ENCODE results near the gene TRABD2B.

Gene TRABD2B

DNA sequence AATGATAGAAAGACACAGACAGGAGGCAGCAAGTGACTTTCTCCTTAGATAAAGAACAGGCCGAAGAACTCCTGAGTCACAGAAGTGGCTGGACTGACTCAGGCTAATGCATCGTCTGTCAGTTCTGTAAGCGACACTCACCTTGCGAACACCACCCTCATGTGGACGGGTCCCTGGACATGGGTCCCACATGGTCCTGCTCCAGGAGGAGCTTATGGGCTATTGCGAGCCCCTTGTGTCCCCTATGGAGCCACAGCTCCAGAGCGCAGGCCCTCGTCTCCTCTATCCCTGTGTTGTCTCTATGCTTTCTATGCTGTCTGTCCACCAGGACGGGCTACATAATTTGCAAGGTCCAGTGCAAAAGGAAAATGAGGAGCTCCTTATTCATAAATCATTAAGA lies 85.8 kb downstream of the TRABD2B start:
- no peak for DNase-seq (ENCODE audit: low read depth in 3 of 3)

DNA sequence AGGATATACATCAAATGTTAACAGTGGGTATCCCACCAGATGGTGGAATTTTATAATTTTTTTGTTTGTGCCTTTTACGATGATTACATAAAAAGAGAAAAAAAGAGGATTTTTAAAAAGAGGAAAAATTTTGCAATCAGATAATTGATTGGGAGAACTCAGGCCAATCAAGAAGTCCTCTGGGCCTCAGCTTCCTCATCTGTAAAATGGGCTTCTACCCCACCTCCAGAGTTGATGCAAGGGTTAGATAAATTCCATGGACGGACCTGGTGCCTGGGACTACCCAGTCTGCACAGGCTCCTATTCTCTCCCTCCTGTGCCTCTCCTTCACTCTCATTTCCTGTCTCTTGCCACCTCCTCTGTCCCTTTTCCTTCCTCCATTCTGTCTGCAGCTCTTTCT lies 88.9 kb downstream of the TRABD2B start:
- no peak for DNase-seq (ENCODE audit: low read depth in 3 of 3)

DNA sequence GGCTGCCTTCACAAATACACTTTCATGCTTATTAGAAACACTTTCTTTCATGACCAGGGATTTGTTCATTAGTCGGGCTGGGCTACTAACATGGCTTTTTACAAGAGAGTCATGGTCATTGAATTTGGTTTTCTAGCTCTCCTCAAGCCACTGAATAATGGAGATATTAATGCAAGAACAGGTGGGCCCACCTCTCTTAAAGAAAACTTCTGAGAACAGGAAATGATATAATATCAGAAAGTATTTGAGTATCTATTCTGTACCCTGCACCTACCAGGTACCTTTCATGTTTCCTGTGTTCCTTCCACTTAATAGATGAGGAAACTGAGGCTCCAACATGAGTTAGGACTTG lies 90.0 kb downstream of the TRABD2B start:
- no peak for DNase-seq (ENCODE audit: low read depth in 3 of 3)

DNA sequence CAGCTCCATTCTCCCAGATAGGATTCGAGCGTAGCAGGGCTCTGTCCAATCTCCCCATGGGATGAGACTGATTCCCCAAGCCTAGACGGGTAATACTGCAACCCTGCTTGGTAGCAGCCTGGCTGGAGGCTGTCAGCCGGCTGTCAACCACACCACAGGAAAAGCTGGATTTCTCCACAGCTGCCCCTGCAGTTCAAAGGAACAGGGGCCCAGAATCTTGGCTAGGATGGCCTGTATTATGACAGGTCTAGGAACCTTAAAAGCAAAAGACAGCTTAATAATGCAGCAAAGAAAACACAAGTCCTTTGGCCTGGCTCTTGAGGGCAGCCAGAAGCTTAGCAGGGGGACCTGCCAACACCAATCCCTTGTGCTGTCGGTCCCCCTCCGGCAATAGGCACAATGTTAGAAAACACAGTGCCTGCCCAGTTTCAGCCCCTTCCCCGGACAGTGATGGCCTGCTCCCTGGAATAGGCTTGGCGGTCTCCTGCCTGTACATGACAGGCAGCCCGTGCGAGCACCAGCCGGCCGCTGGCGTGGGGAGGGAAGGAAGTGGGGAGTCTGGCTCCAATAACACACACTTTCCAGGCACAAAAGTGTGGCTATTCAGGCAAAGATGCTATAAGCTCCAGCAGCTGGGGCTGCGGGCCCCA lies 90.5 kb downstream of the TRABD2B start:
- DNase-seq (ENCODE audit: low read depth in 3 of 3), result no peak

GRCh38 chr1:47906009-47906432 lies 91.2 kb downstream of the TRABD2B start:
- DNase-seq (ENCODE audit: low read depth in 3 of 3), result no peak

DNA sequence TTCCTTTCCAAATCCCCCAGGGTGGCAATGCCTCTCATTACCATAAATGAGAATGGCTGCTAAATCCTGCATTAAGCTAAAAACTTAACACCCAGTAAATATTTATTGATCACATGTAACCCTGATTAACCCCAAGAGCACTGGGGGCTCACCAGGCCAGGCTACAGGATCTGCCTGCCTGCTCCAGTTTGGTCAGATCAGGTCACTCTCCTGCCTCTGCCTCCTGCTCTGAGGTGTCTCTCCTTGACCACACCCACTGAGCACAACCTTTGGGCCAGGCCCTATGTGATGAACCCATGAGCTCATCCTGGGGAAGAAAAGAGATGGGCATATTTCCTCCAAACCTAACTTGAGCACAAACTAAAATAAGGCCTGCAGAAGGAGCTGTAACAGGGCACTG lies 93.5 kb downstream of the TRABD2B start:
- no peak for DNase-seq (ENCODE audit: low read depth in 3 of 3)

GRCh38 chr1:47901001-47901575 lies 96.1 kb downstream of the TRABD2B start:
- no peak for DNase-seq (ENCODE audit: low read depth in 3 of 3)

- DNase-seq (ENCODE audit: low read depth in 3 of 3), result no peak
These were observed 98.9 kb downstream of the TRABD2B start for GRCh38 chr1:47898133-47898845.

DNA sequence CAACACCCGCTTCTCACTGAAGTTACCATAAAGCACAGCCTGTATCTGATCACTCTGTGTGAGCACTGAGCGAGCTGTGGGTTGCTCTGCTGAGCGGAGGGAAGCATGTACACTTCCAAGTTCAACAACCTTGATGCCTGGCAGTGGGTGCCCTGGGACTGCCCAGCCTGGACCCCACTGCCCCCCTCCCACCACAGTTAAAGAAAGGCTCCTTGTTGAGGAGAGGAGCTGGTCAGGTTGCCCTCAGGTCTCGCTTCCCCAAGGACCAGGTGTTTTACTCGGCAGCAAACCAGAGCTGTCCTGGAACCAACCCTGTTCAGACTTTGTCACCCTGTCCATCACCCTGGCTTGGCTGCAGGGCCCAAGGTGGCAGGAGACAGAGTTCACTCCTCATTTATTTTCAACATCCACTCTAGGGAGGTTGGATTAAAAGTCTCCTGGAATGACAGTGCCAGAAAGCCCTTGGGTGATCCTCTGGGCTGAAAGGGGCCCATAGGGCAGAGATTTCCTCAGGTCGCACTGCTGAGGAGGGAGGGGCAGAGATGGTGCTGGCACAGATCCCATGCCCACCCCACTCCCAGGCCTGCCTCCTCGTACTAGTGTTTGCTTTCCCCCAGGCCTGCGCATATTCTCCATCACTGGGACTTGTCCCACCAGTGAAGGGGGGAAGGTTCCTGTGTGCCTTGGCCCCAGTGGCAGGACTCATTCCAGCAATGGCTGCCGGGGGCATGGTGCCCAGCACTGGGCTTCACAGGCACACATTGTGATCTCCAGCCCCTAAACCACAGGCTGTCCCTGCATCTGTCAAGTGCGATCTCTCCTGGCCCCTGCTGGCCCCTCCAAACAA lies 101.7 kb downstream of the TRABD2B start:
- DNase-seq (ENCODE audit: low read depth in 3 of 3), result no peak

- no peak for DNase-seq (ENCODE audit: low read depth in 3 of 3)
These were observed 102.5 kb downstream of the TRABD2B start for GRCh38 chr1:47894410-47895278.

GRCh38 chr1:47893412-47893811 lies 103.8 kb downstream of the TRABD2B start:
- no peak for DNase-seq (ENCODE audit: low read depth in 3 of 3)

DNA sequence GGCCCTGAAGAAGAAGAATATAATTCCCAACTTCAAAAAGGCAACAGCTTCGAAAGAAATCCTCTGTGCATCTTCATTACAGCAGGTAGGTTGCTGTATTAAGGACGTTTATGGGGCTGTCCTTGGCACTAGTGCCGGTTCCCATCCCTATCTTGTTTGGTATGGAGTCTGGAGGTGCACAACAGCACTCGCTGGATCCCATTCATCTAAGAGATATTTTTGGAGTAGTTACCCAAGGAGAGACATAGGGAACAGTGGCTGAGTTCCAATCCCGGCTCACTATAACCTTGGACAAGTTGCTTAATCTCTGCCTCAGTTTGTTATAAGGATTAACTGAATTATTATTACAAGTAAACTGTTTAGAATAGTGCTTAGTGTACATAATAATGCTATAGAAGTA lies 106.4 kb downstream of the TRABD2B start:
- no peak for DNase-seq (ENCODE audit: low read depth in 3 of 3)

GRCh38 chr1:47888294-47888629 lies 108.9 kb downstream of the TRABD2B start:
- DNase-seq (ENCODE audit: low read depth in 3 of 3), result no peak

- no peak for DNase-seq (ENCODE audit: low read depth in 3 of 3)
These were observed 109.5 kb downstream of the TRABD2B start for GRCh38 chr1:47887475-47888293.

DNA sequence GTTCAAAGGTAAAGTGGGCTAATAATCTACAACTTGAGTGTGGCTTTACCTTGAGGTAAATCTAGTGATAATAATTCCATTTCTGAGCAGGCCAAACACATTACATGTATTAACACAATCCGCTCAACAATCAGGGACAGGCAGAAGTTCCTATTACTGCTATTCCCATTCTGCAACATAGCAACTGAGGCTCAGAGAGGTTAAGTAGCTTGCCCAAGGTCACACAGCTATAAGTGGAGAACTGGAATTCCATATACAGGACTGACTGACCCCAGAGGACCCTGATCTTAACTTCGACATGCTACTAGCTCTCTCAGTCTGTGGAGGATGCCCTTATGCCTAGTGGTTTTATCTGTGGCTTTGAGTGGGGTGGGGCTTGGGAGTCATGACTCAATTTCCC lies 110.1 kb downstream of the TRABD2B start:
- DNase-seq (ENCODE audit: low read depth in 3 of 3), result no peak

DNA sequence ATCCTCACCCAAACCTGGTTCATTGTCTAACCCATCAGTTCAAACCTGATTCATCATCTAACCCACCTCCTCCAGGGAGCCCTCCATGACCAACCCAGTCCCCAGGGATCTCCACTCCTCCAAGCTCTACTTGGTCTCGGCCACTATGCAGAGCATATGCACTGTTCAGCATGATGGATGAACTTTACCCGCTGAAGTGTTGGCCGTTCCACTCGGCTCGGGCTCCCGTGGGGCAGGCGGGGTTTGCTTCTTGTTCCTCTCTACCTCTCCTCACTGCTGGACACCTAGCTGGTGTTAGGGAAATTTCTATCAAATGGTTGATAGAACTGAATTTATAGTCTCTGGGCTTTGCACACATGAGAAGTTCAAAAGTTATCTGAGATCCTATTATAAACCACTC lies 111.0 kb downstream of the TRABD2B start:
- no peak for DNase-seq (ENCODE audit: low read depth in 3 of 3)

- no peak for DNase-seq (ENCODE audit: low read depth in 3 of 3)
These were observed 111.9 kb downstream of the TRABD2B start for GRCh38 chr1:47885062-47885830.

- DNase-seq (ENCODE audit: low read depth in 3 of 3), result no peak
These were observed 113.2 kb downstream of the TRABD2B start for GRCh38 chr1:47883963-47884362.

GRCh38 chr1:47881505-47882442 lies 115.4 kb downstream of the TRABD2B start:
- DNase-seq (ENCODE audit: low read depth in 3 of 3), result no peak
